ENCODE measurements around the gene AHCYL2.
"Not testable (repeated sequence)": the region's sequence is repeated elsewhere in the genome, so short reads cannot be mapped to it uniquely, and the experiment has no call there.

- TF ChIP-seq, protein P1, sequence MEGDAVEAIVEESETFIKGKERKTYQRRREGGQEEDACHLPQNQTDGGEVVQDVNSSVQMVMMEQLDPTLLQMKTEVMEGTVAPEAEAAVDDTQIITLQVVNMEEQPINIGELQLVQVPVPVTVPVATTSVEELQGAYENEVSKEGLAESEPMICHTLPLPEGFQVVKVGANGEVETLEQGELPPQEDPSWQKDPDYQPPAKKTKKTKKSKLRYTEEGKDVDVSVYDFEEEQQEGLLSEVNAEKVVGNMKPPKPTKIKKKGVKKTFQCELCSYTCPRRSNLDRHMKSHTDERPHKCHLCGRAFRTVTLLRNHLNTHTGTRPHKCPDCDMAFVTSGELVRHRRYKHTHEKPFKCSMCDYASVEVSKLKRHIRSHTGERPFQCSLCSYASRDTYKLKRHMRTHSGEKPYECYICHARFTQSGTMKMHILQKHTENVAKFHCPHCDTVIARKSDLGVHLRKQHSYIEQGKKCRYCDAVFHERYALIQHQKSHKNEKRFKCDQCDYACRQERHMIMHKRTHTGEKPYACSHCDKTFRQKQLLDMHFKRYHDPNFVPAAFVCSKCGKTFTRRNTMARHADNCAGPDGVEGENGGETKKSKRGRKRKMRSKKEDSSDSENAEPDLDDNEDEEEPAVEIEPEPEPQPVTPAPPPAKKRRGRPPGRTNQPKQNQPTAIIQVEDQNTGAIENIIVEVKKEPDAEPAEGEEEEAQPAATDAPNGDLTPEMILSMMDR (conservative IDR thresholded peaks at IDR 0.05; ENCODE audit: low read depth in 2 of 2) = not testable (repeated sequence)
- not testable (repeated sequence) for TF ChIP-seq EZH2phosphoT487 (IDR thresholded peaks at IDR 0.05; ENCODE audit: unreplicated experiment); POLR2AphosphoS5 (IDR thresholded peaks at IDR 0.05; ENCODE audit: low read depth); CREB1 (CRISPR knock-in tag; IDR thresholded peaks at IDR 0.05; ENCODE audit: low read depth); EZH2 (IDR thresholded peaks at IDR 0.05; ENCODE audit: low read depth, unreplicated experiment); STAT1 (IDR thresholded peaks at IDR 0.05; ENCODE audit: unreplicated experiment); JUNB (IDR thresholded peaks at IDR 0.05; ENCODE audit: unreplicated experiment); ZNF462 (CRISPR knock-in tag; IDR thresholded peaks at IDR 0.05); NANOG (IDR thresholded peaks at IDR 0.05; ENCODE audit: borderline replicate concordance); ZNF331 (CRISPR knock-in tag; IDR thresholded peaks at IDR 0.05; ENCODE audit: low read depth)
- TF ChIP-seq, protein P2, sequence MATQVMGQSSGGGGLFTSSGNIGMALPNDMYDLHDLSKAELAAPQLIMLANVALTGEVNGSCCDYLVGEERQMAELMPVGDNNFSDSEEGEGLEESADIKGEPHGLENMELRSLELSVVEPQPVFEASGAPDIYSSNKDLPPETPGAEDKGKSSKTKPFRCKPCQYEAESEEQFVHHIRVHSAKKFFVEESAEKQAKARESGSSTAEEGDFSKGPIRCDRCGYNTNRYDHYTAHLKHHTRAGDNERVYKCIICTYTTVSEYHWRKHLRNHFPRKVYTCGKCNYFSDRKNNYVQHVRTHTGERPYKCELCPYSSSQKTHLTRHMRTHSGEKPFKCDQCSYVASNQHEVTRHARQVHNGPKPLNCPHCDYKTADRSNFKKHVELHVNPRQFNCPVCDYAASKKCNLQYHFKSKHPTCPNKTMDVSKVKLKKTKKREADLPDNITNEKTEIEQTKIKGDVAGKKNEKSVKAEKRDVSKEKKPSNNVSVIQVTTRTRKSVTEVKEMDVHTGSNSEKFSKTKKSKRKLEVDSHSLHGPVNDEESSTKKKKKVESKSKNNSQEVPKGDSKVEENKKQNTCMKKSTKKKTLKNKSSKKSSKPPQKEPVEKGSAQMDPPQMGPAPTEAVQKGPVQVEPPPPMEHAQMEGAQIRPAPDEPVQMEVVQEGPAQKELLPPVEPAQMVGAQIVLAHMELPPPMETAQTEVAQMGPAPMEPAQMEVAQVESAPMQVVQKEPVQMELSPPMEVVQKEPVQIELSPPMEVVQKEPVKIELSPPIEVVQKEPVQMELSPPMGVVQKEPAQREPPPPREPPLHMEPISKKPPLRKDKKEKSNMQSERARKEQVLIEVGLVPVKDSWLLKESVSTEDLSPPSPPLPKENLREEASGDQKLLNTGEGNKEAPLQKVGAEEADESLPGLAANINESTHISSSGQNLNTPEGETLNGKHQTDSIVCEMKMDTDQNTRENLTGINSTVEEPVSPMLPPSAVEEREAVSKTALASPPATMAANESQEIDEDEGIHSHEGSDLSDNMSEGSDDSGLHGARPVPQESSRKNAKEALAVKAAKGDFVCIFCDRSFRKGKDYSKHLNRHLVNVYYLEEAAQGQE (IDR thresholded peaks at IDR 0.05; ENCODE audit: unreplicated experiment) = not testable (repeated sequence)
- TF ChIP-seq, protein P3, sequence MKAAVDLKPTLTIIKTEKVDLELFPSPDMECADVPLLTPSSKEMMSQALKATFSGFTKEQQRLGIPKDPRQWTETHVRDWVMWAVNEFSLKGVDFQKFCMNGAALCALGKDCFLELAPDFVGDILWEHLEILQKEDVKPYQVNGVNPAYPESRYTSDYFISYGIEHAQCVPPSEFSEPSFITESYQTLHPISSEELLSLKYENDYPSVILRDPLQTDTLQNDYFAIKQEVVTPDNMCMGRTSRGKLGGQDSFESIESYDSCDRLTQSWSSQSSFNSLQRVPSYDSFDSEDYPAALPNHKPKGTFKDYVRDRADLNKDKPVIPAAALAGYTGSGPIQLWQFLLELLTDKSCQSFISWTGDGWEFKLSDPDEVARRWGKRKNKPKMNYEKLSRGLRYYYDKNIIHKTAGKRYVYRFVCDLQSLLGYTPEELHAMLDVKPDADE (IDR thresholded peaks at IDR 0.05) = not testable (repeated sequence)
These were observed 222.6 kb downstream of the AHCYL2 start for GRCh38 chr7:129447445-129447844.

All from GM23338 (cell line).